Common myeloid progenitor, CD34-positive (primary cell): Measurements from ENCODE around the gene TROAP.
"Not testable (repeated sequence)": the region's sequence is repeated elsewhere in the genome, so short reads cannot be mapped to it uniquely, and the experiment has no call there.

Source experiments
- CTCF ChIA-PET: fragments of 350-600 bp; sonication (Branson Sonifier 250); formaldehyde crosslinking; loops from one replicate; lab custom pipeline; 2021; ENCODE audit warnings: antibody characterized with exemption; lab: Charles Lee
- POLR2A ChIA-PET: fragments of 350-600 bp; sonication (Branson Sonifier 250); formaldehyde crosslinking; loops from one replicate; lab custom pipeline; 2021; ENCODE audit warnings: antibody characterized with exemption; lab: Charles Lee
- DNase-seq, 3 donors: peaks; one replicate each; pipeline versions ENCODE4 v3.0.0 to v3.0.0-alpha.2; 2013
- H3K27ac ChIP-seq, 2 experiments: 1 replicate in 1 of 2; 2 replicates in 1 of 2; pipeline ENCODE4 v1.7.0; 2013; ENCODE audit warnings: inconsistent platforms in 2 of 2, low read length in 2 of 2, mild to moderate bottlenecking in 2 of 2, low read depth in 1 of 2, moderate library complexity in 1 of 2; ENCODE audit not compliant: severe bottlenecking in 2 of 2, insufficient read depth in 1 of 2, poor library complexity in 1 of 2
- H3K27me3 ChIP-seq, 5 experiments: replicated peaks in 2 of 5; 1 replicate in 3 of 5; 2 replicates in 2 of 5; pipeline versions ENCODE4 v1.6.1 to v1.7.0; 2013; ENCODE audit warnings: low read length in 4 of 5, mild to moderate bottlenecking in 2 of 5, moderate library complexity in 2 of 5, inconsistent platforms in 1 of 5; ENCODE audit not compliant: insufficient read depth in 5 of 5, control insufficient read depth in 4 of 5
- H3K36me3 ChIP-seq, 4 experiments: 1 replicate in 2 of 4; 2 replicates in 2 of 4; pipeline versions ENCODE4 v1.6.1 to v1.7.0; 2013; ENCODE audit warnings: low read length in 3 of 4, control low read depth in 1 of 4, mild to moderate bottlenecking in 1 of 4; ENCODE audit not compliant: control insufficient read depth in 4 of 4, insufficient read depth in 4 of 4
- H3K4me1 ChIP-seq, 4 experiments: 1 replicate in 3 of 4; 2 replicates in 1 of 4; pipeline versions ENCODE4 v1.6.1 to v1.7.1; 2013; ENCODE audit warnings: low read length in 3 of 4, mild to moderate bottlenecking in 3 of 4, control low read depth in 1 of 4, inconsistent platforms in 1 of 4, moderate library complexity in 1 of 4; ENCODE audit not compliant: control insufficient read depth in 4 of 4, insufficient read depth in 4 of 4; ENCODE audit errors: control extremely low read depth in 1 of 4
- H3K4me3 ChIP-seq, 7 experiments: 1 replicate in 4 of 7; 2 replicates in 3 of 7; pipeline versions ENCODE4 v1.5.1 to v1.7.0; 2013; ENCODE audit warnings: mild to moderate bottlenecking in 7 of 7, low read length in 6 of 7, moderate library complexity in 6 of 7, inconsistent platforms in 2 of 7, low read depth in 2 of 7, control low read depth in 1 of 7; ENCODE audit not compliant: insufficient read depth in 4 of 7, control insufficient read depth in 1 of 7; ENCODE audit errors: extremely low read depth in 1 of 7
- H3K9me3 ChIP-seq, 5 experiments: 1 replicate in 4 of 5; 2 replicates in 1 of 5; pipeline versions ENCODE4 v1.6.1 to v1.7.1; 2013; ENCODE audit warnings: low read length in 4 of 5, mild to moderate bottlenecking in 2 of 5, inconsistent platforms in 1 of 5, low read depth in 1 of 5, moderate library complexity in 1 of 5; ENCODE audit not compliant: control insufficient read depth in 4 of 5, insufficient read depth in 2 of 5; ENCODE audit errors: control extremely low read depth in 1 of 5
- WGBS: methylation state at CpG from one replicate; pipeline ENCODE4 v1.1.5; 2013; ENCODE audit not compliant: insufficient coverage; 5-methylcytosine and 5-hydroxymethylcytosine counted together

TROAP gene

GRCh38 chr12:49333778-49334177 is 10.7 kb downstream of the TROAP start:
- not testable (repeated sequence) for DNase-seq, H3K9me3 ChIP-seq, H3K27ac ChIP-seq, H3K4me3 ChIP-seq
- 49% methylated on average over 6 of the region's 21 CpGs for WGBS
- Histone ChIP-seq H3K36me3 (peaks cover 6 to 25% (median 22%) of the 10 kb centered on the region in 4 experiments), H3K27me3 (peaks cover 0 to 86% (median 40%) of the 10 kb centered on the region in 5 experiments), H3K4me1 (peaks cover 0 to 20% (median 9%) of the 10 kb centered on the region in 4 experiments)
- CTCF ChIA-PET = interaction anchor here (1.1 to 11.9 kb wide), 6 partner anchors 9 to 40 kb away, joined by 3 to 172 read pairs (median 16); partner anchors contain the start of genes DNAJC22, PRPH and TROAP
- POLR2A ChIA-PET = interaction anchor here (0.8 kb wide), 1 partner anchor 65 kb away, joined by 6 read pairs; no protein-coding TSS in a partner anchor

- no peak for DNase-seq
- peaks cover 0 to 90% (median 40%) of the 10 kb centered on the region in 5 experiments for H3K27me3 ChIP-seq
- H3K36me3 ChIP-seq = peaks cover 5 to 21% (median 18%) of the 10 kb centered on the region in 4 experiments
- WGBS = 17% methylated on average over 13 of the region's 19 CpGs
- no peaks in the 10 kb centered on the region for H3K9me3 ChIP-seq
- no peak overlapping the region for H3K4me3 ChIP-seq
- ChIA-PET CTCF (interaction anchor here (1.3 to 11.9 kb wide), 6 partner anchors 10 to 41 kb away, joined by 3 to 172 read pairs (median 14); partner anchors contain the start of genes DNAJC22, PRPH and TROAP), POLR2A (no interaction called here)
- H3K4me1 ChIP-seq = peaks cover 0 to 20% (median 9%) of the 10 kb centered on the region in 4 experiments
- no peak overlapping the region for H3K27ac ChIP-seq
Measured at GRCh38 chr12:49334226-49334625, 11.2 kb downstream of the TROAP start.

- Histone ChIP-seq H3K27ac (no peak overlapping the region), H3K4me3 (no peak overlapping the region), H3K9me3 (no peaks in the 10 kb centered on the region), H3K27me3 (peaks cover 0 to 95% (median 40%) of the 10 kb centered on the region in 5 experiments), H3K36me3 (peaks cover 3 to 17% (median 14%) of the 10 kb centered on the region in 4 experiments), H3K4me1 (peaks cover 0 to 20% (median 9%) of the 10 kb centered on the region in 4 experiments)
- 42% methylated on average over 10 of the region's 12 CpGs for WGBS
- POLR2A ChIA-PET = no interaction called here
- CTCF ChIA-PET = interaction anchor here (1.3 to 11.9 kb wide), 4 partner anchors 11 to 41 kb away, joined by 5 to 172 read pairs (median 14); partner anchors contain the start of genes DNAJC22, PRPH and TROAP
- DNase-seq = no peak
Measured at GRCh38 chr12:49334681-49335080, 11.6 kb downstream of the TROAP start.

DNA sequence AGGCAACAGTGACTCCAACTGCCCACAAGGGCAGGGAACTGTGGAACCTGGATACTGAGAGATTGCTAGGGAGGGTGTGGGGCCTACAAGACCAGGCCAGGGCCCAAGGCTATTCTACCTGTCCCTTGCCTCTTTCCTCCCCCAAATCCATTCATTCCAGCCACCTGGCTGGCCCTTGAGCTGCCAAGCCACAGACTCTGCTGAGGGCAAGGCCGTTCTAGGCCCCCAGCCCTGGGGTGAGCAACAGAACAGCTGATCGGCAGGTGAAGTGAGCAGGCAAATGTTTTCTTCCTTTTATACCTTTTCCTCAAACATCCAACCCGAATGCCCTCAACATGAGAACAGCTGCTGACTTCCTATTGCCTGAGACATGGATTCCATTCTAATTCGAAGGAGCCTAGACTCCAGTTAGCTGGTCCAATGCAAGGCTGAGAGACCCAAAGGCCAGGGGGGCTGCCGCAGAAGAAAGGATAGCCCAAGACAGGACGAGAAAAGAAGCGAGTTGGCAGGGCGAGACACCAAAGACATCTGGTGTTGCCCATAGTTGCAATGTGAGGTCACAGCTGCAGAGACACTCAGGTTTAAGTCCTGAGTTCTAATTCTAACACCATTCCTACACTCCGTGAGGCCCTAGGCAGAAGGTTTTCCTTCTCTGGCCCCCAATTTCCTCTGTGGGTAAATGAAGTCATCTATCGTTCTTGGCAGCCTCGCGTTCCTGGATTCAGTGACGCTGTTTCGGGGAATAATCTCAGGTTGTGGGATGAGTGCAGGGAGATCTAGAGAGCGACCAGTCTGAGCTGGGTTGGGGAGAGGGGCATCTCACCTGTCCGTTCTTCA is 12.3 kb downstream of the TROAP start:
- H3K36me3 ChIP-seq = peaks cover 3 to 10% (median 8%) of the 10 kb centered on the region in 4 experiments
- peaks cover 0 to 100% (median 40%) of the 10 kb centered on the region in 5 experiments for H3K27me3 ChIP-seq
- 38% methylated on average over 12 of the region's 16 CpGs for WGBS
- H3K4me3 ChIP-seq = no peak overlapping the region
- ChIA-PET POLR2A (no interaction called here), CTCF (interaction anchor here (1.0 to 11.9 kb wide), 5 partner anchors 10 to 42 kb away, joined by 3 to 172 read pairs (median 11); partner anchors contain the start of genes DNAJC22, PRPH and TROAP)
- peaks cover 0 to 20% (median 9%) of the 10 kb centered on the region in 4 experiments for H3K4me1 ChIP-seq
- no peak overlapping the region for H3K27ac ChIP-seq
- no peaks in the 10 kb centered on the region for H3K9me3 ChIP-seq
- DNase-seq = no peak

- Histone ChIP-seq H3K4me1 (peaks cover 0 to 20% (median 9%) of the 10 kb centered on the region in 4 experiments), H3K4me3 (peak overlapping the region in 1 of 7 experiments; percentile 55), H3K9me3 (no peaks in the 10 kb centered on the region), H3K36me3 (peaks cover 0 to 3% (median 1%) of the 10 kb centered on the region in 4 experiments), H3K27ac (no peak overlapping the region), H3K27me3 (peaks cover 3 to 100% (median 46%) of the 10 kb centered on the region in 5 experiments)
- ChIA-PET CTCF (interaction anchor here (1.0 to 11.9 kb wide), 7 partner anchors 10 to 42 kb away, joined by 3 to 172 read pairs (median 10); partner anchors contain the start of genes DNAJC22, PRPH and TROAP), POLR2A (interaction anchor here (0.7 kb wide), 1 partner anchor 39 kb away, joined by 3 read pairs; no protein-coding TSS in a partner anchor)
- peak in 1 of 3 donors; percentile 29 for DNase-seq
- WGBS = 13% methylated on average over 51 of the region's 72 CpGs
Measured at GRCh38 chr12:49335955-49336644, 13.0 kb downstream of the TROAP start.
